HUES6 (cell line): ENCODE measurements around the gene MCM9.

Experiments
- H3K27ac ChIP-seq: 2 replicates; pipeline ENCODE4 v1.7.0; 2013; ENCODE audit warnings: low read depth, mild to moderate bottlenecking, low read length, inconsistent platforms
- H3K27me3 ChIP-seq: 2 replicates; pipeline ENCODE4 v1.6.1; 2013; ENCODE audit warnings: low read length; ENCODE audit not compliant: control insufficient read depth, insufficient read depth
- H3K36me3 ChIP-seq: 2 replicates; pipeline ENCODE4 v1.6.1; 2013; ENCODE audit warnings: low read length; ENCODE audit not compliant: control insufficient read depth, insufficient read depth
- H3K4me1 ChIP-seq: 2 replicates; pipeline ENCODE4 v1.6.1; 2013; ENCODE audit warnings: low read length; ENCODE audit not compliant: control insufficient read depth, insufficient read depth
- H3K4me3 ChIP-seq: 2 replicates; pipeline ENCODE4 v1.5.1; 2013; ENCODE audit warnings: low read depth, low read length
- H3K9ac ChIP-seq: one replicate; pipeline ENCODE4 v1.6.1; 2013; ENCODE audit warnings: mild to moderate bottlenecking, low read length
- H3K9me3 ChIP-seq: 2 replicates; pipeline ENCODE4 v1.6.1; 2013; ENCODE audit warnings: low read depth, low read length; ENCODE audit not compliant: control insufficient read depth, insufficient read depth

MCM9 gene

GRCh38 chr6:118829817-118830478 lies 105.0 kb downstream of the MCM9 start:
- Histone ChIP-seq H3K36me3 (peaks cover 11% of the 10 kb centered on the region; the same call in 1 of the 2 replicates), H3K27me3 (no peaks in the 10 kb centered on the region), H3K9ac (no peak overlapping the region), H3K27ac (no peak overlapping the region), H3K9me3 (no peaks in the 10 kb centered on the region), H3K4me1 (no peaks in the 10 kb centered on the region), H3K4me3 (no peak overlapping the region)

GRCh38 chr6:118826096-118826495 lies 108.9 kb downstream of the MCM9 start:
- H3K9me3 ChIP-seq: no peaks in the 10 kb centered on the region
- no peaks in the 10 kb centered on the region for H3K4me1 ChIP-seq
- H3K9ac ChIP-seq: no peak overlapping the region
- H3K27ac ChIP-seq: no peak overlapping the region
- H3K36me3 ChIP-seq: peaks cover 11% of the 10 kb centered on the region; the same call in 1 of the 2 replicates
- H3K4me3 ChIP-seq: no peak overlapping the region
- H3K27me3 ChIP-seq: no peaks in the 10 kb centered on the region

DNA sequence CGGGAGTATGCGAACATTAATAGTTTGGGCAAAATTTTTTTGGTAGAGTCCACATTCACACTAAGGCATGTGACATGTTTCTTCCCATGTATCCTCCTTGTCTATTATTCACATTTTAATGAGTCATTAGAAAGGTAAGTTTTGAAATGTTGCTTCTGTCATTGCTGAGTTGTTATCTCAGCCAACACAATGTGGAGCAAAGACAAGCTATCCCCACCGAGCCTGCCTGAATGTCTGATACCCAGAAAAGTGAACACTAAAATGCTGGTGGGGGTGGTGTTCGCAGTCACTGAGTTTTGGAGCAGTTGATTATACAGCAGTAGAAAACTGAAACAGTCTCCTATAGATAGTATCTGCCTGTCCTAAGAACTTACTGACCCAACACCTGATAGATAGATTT lies 109.3 kb downstream of the MCM9 start:
- Histone ChIP-seq H3K4me3 (no peak overlapping the region), H3K27me3 (no peaks in the 10 kb centered on the region), H3K4me1 (no peaks in the 10 kb centered on the region), H3K36me3 (peaks cover 11% of the 10 kb centered on the region; the same call in 1 of the 2 replicates), H3K9me3 (no peaks in the 10 kb centered on the region), H3K27ac (no peak overlapping the region), H3K9ac (no peak overlapping the region)

DNA sequence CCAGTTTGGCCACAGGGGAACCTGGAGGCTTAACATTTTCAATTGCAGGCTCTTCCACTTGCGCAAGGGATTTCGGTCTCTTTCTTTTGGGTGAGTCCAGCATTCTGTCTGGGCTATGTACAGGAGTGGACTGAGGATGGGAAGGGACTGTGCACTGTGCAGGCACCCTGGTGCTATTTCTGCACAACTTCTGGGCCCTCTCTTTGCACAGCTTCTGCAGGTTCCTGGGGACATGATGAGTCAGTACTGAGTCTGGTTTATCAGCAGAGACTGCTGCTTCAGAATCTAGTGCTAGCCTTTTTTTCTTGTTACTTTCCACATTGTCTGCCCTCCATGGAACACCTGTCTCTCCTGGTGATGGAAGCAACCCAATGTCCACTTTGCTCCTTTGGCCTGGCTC lies 119.5 kb downstream of the MCM9 start:
- Histone ChIP-seq H3K36me3 (peaks cover 10% of the 10 kb centered on the region), H3K27me3 (no peaks in the 10 kb centered on the region), H3K4me1 (no peaks in the 10 kb centered on the region), H3K4me3 (no peak overlapping the region), H3K9ac (no peak overlapping the region), H3K27ac (no peak overlapping the region), H3K9me3 (no peaks in the 10 kb centered on the region; the same call in 1 of the 2 replicates)

DNA sequence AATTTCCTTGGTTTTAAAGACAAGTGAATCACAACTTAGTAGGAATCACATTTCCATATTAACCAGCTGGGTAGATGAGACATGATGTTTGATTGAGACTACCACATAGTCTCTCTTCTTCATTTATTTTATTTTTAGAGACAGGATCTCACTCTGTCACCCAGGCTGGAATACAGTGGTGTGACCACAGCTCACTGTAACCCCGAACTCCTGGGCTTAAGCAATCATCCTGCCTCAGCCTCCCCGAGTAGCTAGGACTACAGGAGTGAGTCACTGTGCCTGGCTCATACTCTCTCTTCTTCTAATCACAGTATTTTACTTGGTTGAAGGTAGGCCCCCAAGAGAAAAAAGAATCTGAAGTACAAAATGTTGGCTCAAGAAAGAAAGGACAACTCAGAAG lies 121.2 kb downstream of the MCM9 start:
- H3K27ac ChIP-seq: no peak overlapping the region
- H3K4me1 ChIP-seq: peaks cover 3% of the 10 kb centered on the region; the same call in 1 of the 2 replicates
- H3K9me3 ChIP-seq: no peaks in the 10 kb centered on the region; the same call in 1 of the 2 replicates
- no peaks in the 10 kb centered on the region for H3K27me3 ChIP-seq
- no peak overlapping the region for H3K9ac ChIP-seq
- H3K4me3 ChIP-seq: no peak overlapping the region
- H3K36me3 ChIP-seq: peaks cover 10% of the 10 kb centered on the region

- peaks cover 3% of the 10 kb centered on the region; the same call in 1 of the 2 replicates for H3K4me1 ChIP-seq
- no peak overlapping the region for H3K27ac ChIP-seq
- no peaks in the 10 kb centered on the region for H3K27me3 ChIP-seq
- H3K4me3 ChIP-seq: no peak overlapping the region
- H3K36me3 ChIP-seq: peaks cover 10% of the 10 kb centered on the region
- no peak overlapping the region for H3K9ac ChIP-seq
- no peaks in the 10 kb centered on the region; the same call in 1 of the 2 replicates for H3K9me3 ChIP-seq
Observed at GRCh38 chr6:118812970-118813369, 122.0 kb downstream of the MCM9 start.

- H3K36me3 ChIP-seq: 0 out of 2 replicates have a peak, but pooled peaks cover 5% of the 10 kb centered on the region
- H3K9me3 ChIP-seq: no peaks in the 10 kb centered on the region; the same call in 1 of the 2 replicates
- no peak overlapping the region for H3K9ac ChIP-seq
- no peak overlapping the region for H3K4me3 ChIP-seq
- no peak overlapping the region for H3K27ac ChIP-seq
- no peaks in the 10 kb centered on the region for H3K27me3 ChIP-seq
- peaks cover 3% of the 10 kb centered on the region; the same call in 1 of the 2 replicates for H3K4me1 ChIP-seq
Observed at GRCh38 chr6:118810420-118811027, 124.4 kb downstream of the MCM9 start.

DNA sequence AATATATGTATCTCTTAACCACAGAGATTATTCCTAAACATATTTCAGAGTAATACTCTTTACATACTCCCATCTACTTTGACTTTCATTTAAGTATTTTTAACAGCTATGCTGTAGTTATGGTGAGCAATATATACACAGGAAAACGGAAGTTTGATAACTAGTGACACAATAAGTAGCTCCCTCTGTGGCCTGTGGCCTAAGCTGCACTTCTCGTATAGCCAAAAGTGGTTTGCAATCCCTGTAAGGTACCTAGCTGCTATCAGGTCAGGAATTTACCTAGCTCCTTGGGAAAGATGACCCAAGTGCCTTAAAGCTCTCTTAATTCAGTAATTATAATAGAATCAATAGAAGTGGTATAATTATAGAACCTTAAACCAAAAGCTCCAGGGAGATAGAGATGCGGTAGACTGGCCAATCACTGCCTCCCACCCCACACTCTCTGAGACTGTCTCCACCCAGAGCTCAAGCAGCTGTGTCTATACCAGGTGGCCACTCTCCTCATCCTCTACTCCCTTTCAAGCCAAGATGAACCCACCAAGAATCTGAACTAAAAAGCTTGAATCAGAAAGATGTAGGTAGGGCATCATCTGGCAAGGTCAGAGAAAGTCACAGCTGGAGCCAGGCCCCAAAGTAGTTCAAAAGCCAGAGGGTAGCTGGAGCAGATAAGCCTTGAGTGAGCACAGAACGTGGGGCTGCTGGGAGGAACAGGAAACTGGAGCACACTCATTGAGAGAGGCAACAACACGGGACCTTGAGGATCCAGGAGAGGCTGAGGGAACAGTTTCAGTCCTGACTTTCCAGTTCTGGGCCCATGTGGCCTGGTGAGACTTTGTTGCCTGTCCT lies 125.9 kb downstream of the MCM9 start:
- Histone ChIP-seq H3K27me3 (no peaks in the 10 kb centered on the region), H3K27ac (no peak overlapping the region), H3K36me3 (0 out of 2 replicates have a peak, but pooled peaks cover 5% of the 10 kb centered on the region), H3K9me3 (no peaks in the 10 kb centered on the region; the same call in 1 of the 2 replicates), H3K4me3 (no peak overlapping the region), H3K9ac (no peak overlapping the region), H3K4me1 (peaks cover 3% of the 10 kb centered on the region; the same call in 1 of the 2 replicates)

GRCh38 chr6:118804091-118804490 lies 130.9 kb downstream of the MCM9 start:
- H3K9me3 ChIP-seq: no peaks in the 10 kb centered on the region
- no peak overlapping the region for H3K9ac ChIP-seq
- no peak overlapping the region for H3K27ac ChIP-seq
- H3K4me1 ChIP-seq: no peaks in the 10 kb centered on the region
- H3K36me3 ChIP-seq: no peaks in the 10 kb centered on the region
- H3K27me3 ChIP-seq: no peaks in the 10 kb centered on the region
- no peak overlapping the region for H3K4me3 ChIP-seq

DNA sequence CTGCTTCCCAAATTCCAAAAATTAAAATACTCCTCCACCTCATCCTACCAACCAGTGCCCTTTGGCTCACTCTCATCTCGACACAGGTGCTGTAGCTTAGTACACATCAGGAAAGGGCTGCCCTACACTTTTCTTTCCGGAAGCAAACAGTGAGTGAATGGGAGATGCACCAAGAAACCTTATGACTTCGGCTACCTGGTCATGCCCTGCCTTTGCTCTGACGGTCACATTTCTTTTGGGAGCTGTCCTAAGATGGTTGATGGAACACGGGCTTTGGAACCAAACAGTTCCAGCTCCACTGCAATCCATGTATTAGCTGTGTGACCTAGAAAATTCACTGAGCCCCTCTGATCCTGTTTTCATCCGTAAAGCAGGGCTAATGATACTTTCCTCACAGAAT lies 133.7 kb downstream of the MCM9 start:
- Histone ChIP-seq H3K27me3 (no peaks in the 10 kb centered on the region), H3K36me3 (no peaks in the 10 kb centered on the region), H3K4me3 (no peak overlapping the region), H3K9me3 (peaks cover 1% of the 10 kb centered on the region), H3K4me1 (no peaks in the 10 kb centered on the region), H3K9ac (no peak overlapping the region), H3K27ac (no peak overlapping the region)
